ENCODE measurements around the gene STPG4. TPM values are rescaled to one million over a fixed set of nuclear protein-coding genes. Genes with fewer than 3 reads are reported as not detected.
A peak's percentile ranks its signal among the peaks of the same experiment; 100 is the strongest.

STPG4 gene
- total RNA-seq, 6 donors from 2014 or later, result 0.40 to 1.2 (median 0.48) TPM; not detected in 2

DNA sequence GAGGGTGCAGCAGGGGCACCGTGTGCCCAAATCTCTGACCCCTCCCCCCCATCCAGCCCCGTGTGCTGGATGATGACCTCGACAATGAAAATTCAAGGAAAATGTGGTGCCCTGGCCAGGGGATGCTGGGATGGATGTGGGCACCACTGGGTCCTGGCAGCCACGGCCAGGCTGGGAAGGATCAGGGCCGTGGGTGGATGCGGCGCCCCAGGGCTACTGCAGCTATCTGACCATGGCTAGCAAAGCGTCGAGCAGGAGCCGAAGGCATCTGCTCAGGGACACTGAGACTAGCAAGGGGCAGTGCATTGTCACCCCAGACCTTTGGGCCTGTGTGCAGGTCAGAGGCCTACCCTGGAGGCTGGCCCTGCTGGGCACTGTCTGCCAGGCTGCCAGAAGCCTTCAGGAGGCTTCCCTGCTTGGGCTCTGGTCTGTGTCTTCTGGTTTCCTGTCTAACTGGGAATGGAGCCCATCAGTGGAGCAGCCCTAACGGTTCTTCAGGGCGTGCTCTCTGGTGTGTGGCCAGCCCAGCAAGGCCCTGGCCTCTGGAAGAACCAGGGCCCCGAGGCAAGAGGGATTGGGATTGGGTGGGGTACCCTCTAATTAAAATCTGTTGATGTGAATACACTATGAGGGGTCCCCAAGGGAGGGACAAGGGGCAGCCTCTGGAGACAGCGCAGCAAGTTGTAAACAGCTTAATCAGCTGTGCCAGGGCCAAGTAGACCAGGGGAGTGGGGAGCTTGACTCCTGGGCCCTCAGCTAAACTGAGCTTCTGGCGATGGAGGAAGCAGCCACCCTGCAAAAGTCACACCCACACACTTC is 98.0 kb downstream of the STPG4 start:
- ATAC-seq (ENCODE audit: low FRiP score in 2 of 2), result peak; percentile 60 to 78
- peak overlapping the region; percentile 74 to 90 (median 82) for H3K27ac ChIP-seq
- no peak for DNase-seq

DNA sequence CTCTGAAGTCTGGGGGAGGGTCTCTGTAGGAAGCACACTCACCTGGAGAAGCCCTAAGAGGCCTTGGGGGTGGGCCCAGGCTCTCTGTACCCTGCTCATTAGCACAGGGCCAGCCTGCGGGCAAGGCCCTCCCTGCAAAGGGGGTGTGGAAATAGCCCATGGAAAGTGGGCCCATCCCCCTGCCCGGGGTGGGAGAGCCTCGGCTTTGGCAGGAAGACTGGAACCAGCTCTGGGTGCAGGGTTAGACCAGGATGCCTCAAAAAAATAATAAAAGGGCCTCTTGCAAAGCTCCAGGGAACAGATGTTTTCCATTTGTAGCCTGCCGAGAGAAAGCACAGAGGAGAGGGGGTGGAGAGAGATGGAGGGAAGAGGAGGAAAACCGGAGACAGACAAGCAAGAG is 98.7 kb downstream of the STPG4 start:
- H3K27ac ChIP-seq, result peak overlapping the region; percentile 74 to 90 (median 82)
- TF ChIP-seq, protein P1, sequence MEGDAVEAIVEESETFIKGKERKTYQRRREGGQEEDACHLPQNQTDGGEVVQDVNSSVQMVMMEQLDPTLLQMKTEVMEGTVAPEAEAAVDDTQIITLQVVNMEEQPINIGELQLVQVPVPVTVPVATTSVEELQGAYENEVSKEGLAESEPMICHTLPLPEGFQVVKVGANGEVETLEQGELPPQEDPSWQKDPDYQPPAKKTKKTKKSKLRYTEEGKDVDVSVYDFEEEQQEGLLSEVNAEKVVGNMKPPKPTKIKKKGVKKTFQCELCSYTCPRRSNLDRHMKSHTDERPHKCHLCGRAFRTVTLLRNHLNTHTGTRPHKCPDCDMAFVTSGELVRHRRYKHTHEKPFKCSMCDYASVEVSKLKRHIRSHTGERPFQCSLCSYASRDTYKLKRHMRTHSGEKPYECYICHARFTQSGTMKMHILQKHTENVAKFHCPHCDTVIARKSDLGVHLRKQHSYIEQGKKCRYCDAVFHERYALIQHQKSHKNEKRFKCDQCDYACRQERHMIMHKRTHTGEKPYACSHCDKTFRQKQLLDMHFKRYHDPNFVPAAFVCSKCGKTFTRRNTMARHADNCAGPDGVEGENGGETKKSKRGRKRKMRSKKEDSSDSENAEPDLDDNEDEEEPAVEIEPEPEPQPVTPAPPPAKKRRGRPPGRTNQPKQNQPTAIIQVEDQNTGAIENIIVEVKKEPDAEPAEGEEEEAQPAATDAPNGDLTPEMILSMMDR (IDR thresholded peaks at IDR 0.05), result no peak
- TF ChIP-seq EP300 (IDR thresholded peaks at IDR 0.05), result no peak
- TF ChIP-seq POLR2A (IDR thresholded peaks at IDR 0.05), result no peak
- TF ChIP-seq POLR2AphosphoS5 (IDR thresholded peaks at IDR 0.05), result no peak
- H3K4me1 ChIP-seq, result peaks cover 36 to 43% (median 39%) of the 10 kb centered on the region in 4 donors
- WGBS, 2 donors, result 70 to 71% methylated on average over 4 to 5 of the region's 5 CpGs
- DNase-seq, result no peak
- peak in 1 of 2 donors; percentile 4 for ATAC-seq (ENCODE audit: low FRiP score in 2 of 2)
- no peak overlapping the region for H3K4me3 ChIP-seq
- H3K36me3 ChIP-seq, result peaks cover 5 to 31% (median 15%) of the 10 kb centered on the region in 4 donors
- H3K9me3 ChIP-seq, result no peaks in the 10 kb centered on the region
- H3K27me3 ChIP-seq, result no peaks in the 10 kb centered on the region

More for the DNA sequence above, 98.0 kb downstream of the STPG4 start:
- 62 to 63% methylated on average over 14 to 15 of the region's 15 CpGs for WGBS, 2 donors
- H3K9me3 ChIP-seq, result no peaks in the 10 kb centered on the region
- no peaks in the 10 kb centered on the region for H3K27me3 ChIP-seq
- H3K36me3 ChIP-seq, result peaks cover 0 to 31% (median 12%) of the 10 kb centered on the region in 4 donors
- TF ChIP-seq POLR2AphosphoS5 (IDR thresholded peaks at IDR 0.05), result no peak
- TF ChIP-seq, protein P1 (IDR thresholded peaks at IDR 0.05), result no peak
- no peak overlapping the region for H3K4me3 ChIP-seq
- peaks cover 38 to 44% (median 43%) of the 10 kb centered on the region in 4 donors for H3K4me1 ChIP-seq

DNA sequence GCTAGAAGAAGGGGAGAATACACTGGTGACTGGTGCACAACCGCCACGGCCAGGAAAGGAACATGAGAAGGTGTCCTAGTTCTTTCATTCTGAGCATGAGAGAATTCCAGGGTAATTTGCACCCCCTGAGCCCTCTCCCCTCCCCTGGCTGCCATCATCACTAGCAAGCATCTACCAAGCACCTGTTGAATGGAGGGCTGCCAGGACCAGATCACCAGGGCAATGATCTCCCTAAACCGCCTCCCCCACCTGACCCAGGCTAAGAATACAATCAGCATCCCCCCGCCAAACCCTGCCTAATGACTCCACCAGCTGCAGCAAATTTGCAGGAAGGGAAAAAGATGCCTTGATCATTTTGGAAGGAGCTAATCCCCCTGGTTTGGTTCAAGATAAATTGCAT is 100.2 kb downstream of the STPG4 start:
- H3K4me1 ChIP-seq, result peaks cover 36 to 43% (median 39%) of the 10 kb centered on the region in 4 donors
- no peak for DNase-seq
- H3K4me3 ChIP-seq, result no peak overlapping the region
- peak overlapping the region in 3 of 4 donors; percentile 80 to 90 (median 83) for H3K27ac ChIP-seq
- 93 to 97% methylated on average over 4 of the region's 4 CpGs for WGBS, 2 donors
- ATAC-seq (ENCODE audit: low FRiP score in 2 of 2), result no peak
- peaks cover 9 to 38% (median 23%) of the 10 kb centered on the region in 4 donors for H3K36me3 ChIP-seq
- TF ChIP-seq EP300 (IDR thresholded peaks at IDR 0.05) (no peak), POLR2AphosphoS5 (IDR thresholded peaks at IDR 0.05) (no peak), POLR2A (IDR thresholded peaks at IDR 0.05) (no peak)
- TF ChIP-seq, protein P1 (IDR thresholded peaks at IDR 0.05), result no peak
- H3K9me3 ChIP-seq, result no peaks in the 10 kb centered on the region
- no peaks in the 10 kb centered on the region for H3K27me3 ChIP-seq

DNA sequence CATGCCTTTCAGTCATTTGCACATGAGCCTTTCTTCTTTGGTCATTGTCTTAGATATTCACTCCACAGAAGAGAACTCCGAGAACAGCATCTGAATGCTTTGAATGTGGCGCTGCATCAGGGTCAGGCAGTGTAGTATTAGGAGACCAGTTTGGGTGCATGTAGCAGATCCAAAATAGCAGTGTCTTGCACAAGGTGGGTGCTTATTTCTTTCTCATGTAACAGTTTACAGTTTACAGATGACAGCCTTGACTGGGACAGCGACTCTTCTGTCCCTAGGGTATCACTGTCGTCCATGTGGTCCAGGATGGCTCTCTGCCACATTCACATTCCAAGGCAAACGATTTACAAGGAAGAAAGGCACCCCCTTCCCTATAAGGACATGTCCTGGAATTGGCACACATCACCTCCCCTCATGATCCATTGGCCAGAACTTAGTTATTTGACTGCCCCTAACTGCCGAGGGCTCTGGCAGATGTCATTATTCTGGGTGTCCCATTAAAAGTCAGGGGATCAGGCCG is 101.0 kb downstream of the STPG4 start:
- H3K4me3 ChIP-seq, result no peak overlapping the region
- peaks cover 9 to 45% (median 30%) of the 10 kb centered on the region in 4 donors for H3K36me3 ChIP-seq
- ATAC-seq (ENCODE audit: low FRiP score in 2 of 2) (no peak), DNase-seq (no peak)
- TF ChIP-seq POLR2AphosphoS5 (IDR thresholded peaks at IDR 0.05), result no peak
- TF ChIP-seq, protein P1 (IDR thresholded peaks at IDR 0.05), result no peak
- no peak for TF ChIP-seq EP300 (IDR thresholded peaks at IDR 0.05)
- TF ChIP-seq POLR2A (IDR thresholded peaks at IDR 0.05), result no peak
- no peaks in the 10 kb centered on the region for H3K9me3 ChIP-seq
- peak overlapping the region in 1 of 4 donors; percentile 12 for H3K27ac ChIP-seq
- 78 to 85% methylated on average over 6 to 7 of the region's 7 CpGs for WGBS, 2 donors
- no peaks in the 10 kb centered on the region for H3K27me3 ChIP-seq
- H3K4me1 ChIP-seq, result peaks cover 35 to 38% (median 37%) of the 10 kb centered on the region in 4 donors

Data from upper lobe of left lung (tissue), 6 donors.